RPMI7951 (cell line): ENCODE measurements around the gene MICOS13. TPM values are rescaled to one million over a fixed set of nuclear protein-coding genes. Genes with fewer than 3 reads are reported as not detected.

Experiments
- DNase-seq: peaks from one replicate; pipeline ENCODE4 v3.0.0-alpha.2; 2012; ENCODE audit warnings: low read depth
- total RNA-seq: library from RNA; depleted of rRNA; stranded (reverse); fragments of >200 nt; shearing (Covaris generic); gene quantifications from 2 replicates; pipeline ENCODE4 v1.2.3, GENCODE V29; 2014

MICOS13 gene
- total RNA-seq, 1 experiment from 2014 or later = 67.8 TPM

GRCh38 chr19:5687360-5688198 is 7.3 kb upstream of the MICOS13 start:
- peak; percentile 44 for DNase-seq

- DNase-seq = peak; percentile 89
These were observed 6.5 kb upstream of the MICOS13 start for GRCh38 chr19:5686647-5687359.

- DNase-seq = no peak
These were observed 6.0 kb upstream of the MICOS13 start for GRCh38 chr19:5686326-5686646.

- DNase-seq = no peak
These were observed 4.5 kb upstream of the MICOS13 start for GRCh38 chr19:5684694-5685430.

- no peak for DNase-seq
These were observed 3.0 kb upstream of the MICOS13 start for GRCh38 chr19:5683177-5683886.

- DNase-seq = no peak
These were observed 1.8 kb upstream of the MICOS13 start for GRCh38 chr19:5682107-5682482.

- DNase-seq = no peak
These were observed 1.2 kb upstream of the MICOS13 start for GRCh38 chr19:5681391-5682106.

GRCh38 chr19:5680084-5680436 is 256 bp downstream of the MICOS13 start:
- no peak for DNase-seq

- DNase-seq = no peak
These were observed 830 bp downstream of the MICOS13 start for GRCh38 chr19:5679289-5680083.

- DNase-seq = no peak
These were observed 2.1 kb downstream of the MICOS13 start for GRCh38 chr19:5678071-5678718.

- no peak for DNase-seq
These were observed 2.7 kb downstream of the MICOS13 start for GRCh38 chr19:5677580-5677979.

GRCh38 chr19:5677136-5677535 is 3.2 kb downstream of the MICOS13 start:
- DNase-seq = no peak

GRCh38 chr19:5676772-5677105 is 3.6 kb downstream of the MICOS13 start:
- no peak for DNase-seq

GRCh38 chr19:5676105-5676771 is 4.1 kb downstream of the MICOS13 start:
- no peak for DNase-seq

- no peak for DNase-seq
These were observed 5.6 kb downstream of the MICOS13 start for GRCh38 chr19:5674714-5675113.

GRCh38 chr19:5673752-5674151 is 6.6 kb downstream of the MICOS13 start:
- no peak for DNase-seq

GRCh38 chr19:5672708-5673459 is 7.4 kb downstream of the MICOS13 start:
- DNase-seq = no peak

- DNase-seq = no peak
These were observed 8.7 kb downstream of the MICOS13 start for GRCh38 chr19:5671600-5671999.

- no peak for DNase-seq
These were observed 11.1 kb downstream of the MICOS13 start for GRCh38 chr19:5669212-5669611.
